OCI-LY7 (cell line): ENCODE measurements around the gene SPOCK1.

Experiments
- CTCF ChIP-seq: fragments of 200-600 bp; sonication (generic); conservative IDR thresholded peaks from 2 replicates; pipeline ENCODE4 v1.5.1; 2014; ENCODE audit warnings: mild to moderate bottlenecking, antibody characterized with exemption, low read length, moderate library complexity, mixed read lengths
- EZH2phosphoT487 ChIP-seq: fragments of 200-600 bp; sonication (generic); IDR thresholded peaks from 2 replicates; pipeline ENCODE4 v1.6.1; 2018; ENCODE audit warnings: low read depth, borderline replicate concordance, mild to moderate bottlenecking, mixed run types, antibody characterized with exemption, low read length, moderate library complexity, mixed read lengths

GRCh38 chr5:137126829-137127228, 372.3 kb downstream of the SPOCK1 start:
- TF ChIP-seq CTCF (no peak), EZH2phosphoT487 (no peak)
